ENCODE results near the gene NEURL3. TPM values are rescaled to one million over a fixed set of nuclear protein-coding genes. Genes with fewer than 3 reads are reported as not detected.

Gene NEURL3
- total RNA-seq, 3 donors from 2014 or later (not counting 1 experiment from before 2014, with no cell fraction given) = not detected

DNA sequence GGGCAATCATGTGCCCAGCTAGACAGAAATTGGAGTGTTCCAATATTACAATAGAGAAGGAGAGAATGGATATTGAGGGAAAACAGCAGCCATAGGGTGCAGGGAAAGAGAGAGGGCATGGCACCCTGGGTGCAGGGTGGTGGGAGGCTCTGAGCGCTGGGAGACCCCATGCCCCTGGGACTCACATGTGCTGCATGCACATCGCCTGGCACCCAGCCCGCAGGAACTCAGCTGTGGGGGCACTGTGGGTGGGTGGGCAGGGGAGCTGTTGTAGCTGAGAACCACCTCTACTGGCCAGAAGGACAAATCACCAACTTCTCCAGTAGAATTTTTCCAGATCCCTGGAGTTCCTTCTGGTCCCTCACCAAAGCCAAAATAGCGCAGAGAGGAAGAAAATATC lies 7.2 kb upstream of the NEURL3 start:
- Histone ChIP-seq H3K4me1 (ENCODE audit: control insufficient read depth, insufficient read depth, low read length) (peaks cover 23% of the 10 kb centered on the region), H3K27ac (ENCODE audit: low read length) (no peak overlapping the region), H3K27me3 (ENCODE audit: control insufficient read depth, insufficient read depth, low read length) (peaks cover 2% of the 10 kb centered on the region), H3K36me3 (ENCODE audit: control insufficient read depth, insufficient read depth, low read length) (no peaks in the 10 kb centered on the region), H3K9me3 (ENCODE audit: control insufficient read depth, insufficient read depth, low read length) (no peaks in the 10 kb centered on the region), H3K4me3 (ENCODE audit: low read length) (no peak overlapping the region)
- H3K4me3 Mint-ChIP-seq = no peak overlapping the region
- intact Hi-C loops (cut with micrococcal nuclease) = no loop called here
- no peaks in the 10 kb centered on the region for H3K36me3 Mint-ChIP-seq
- peaks cover 0 to 5% of the 10 kb centered on the region in 2 donors for H3K9me3 Mint-ChIP-seq
- DNase-seq = no peak
- peaks cover 23 to 24% of the 10 kb centered on the region in 2 donors for H3K4me1 Mint-ChIP-seq
- no peak overlapping the region for H3K27ac Mint-ChIP-seq
- TF ChIP-seq, protein P1, sequence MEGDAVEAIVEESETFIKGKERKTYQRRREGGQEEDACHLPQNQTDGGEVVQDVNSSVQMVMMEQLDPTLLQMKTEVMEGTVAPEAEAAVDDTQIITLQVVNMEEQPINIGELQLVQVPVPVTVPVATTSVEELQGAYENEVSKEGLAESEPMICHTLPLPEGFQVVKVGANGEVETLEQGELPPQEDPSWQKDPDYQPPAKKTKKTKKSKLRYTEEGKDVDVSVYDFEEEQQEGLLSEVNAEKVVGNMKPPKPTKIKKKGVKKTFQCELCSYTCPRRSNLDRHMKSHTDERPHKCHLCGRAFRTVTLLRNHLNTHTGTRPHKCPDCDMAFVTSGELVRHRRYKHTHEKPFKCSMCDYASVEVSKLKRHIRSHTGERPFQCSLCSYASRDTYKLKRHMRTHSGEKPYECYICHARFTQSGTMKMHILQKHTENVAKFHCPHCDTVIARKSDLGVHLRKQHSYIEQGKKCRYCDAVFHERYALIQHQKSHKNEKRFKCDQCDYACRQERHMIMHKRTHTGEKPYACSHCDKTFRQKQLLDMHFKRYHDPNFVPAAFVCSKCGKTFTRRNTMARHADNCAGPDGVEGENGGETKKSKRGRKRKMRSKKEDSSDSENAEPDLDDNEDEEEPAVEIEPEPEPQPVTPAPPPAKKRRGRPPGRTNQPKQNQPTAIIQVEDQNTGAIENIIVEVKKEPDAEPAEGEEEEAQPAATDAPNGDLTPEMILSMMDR (IDR thresholded peaks at IDR 0.05) = no peak
- WGBS (ENCODE audit: insufficient coverage) = 89% methylated on average over 4 of the region's 4 CpGs
- no peak for ATAC-seq
- peaks cover 13 to 24% of the 10 kb centered on the region in 2 donors for H3K27me3 Mint-ChIP-seq (ENCODE audit: low read depth in 2 of 2)

DNA sequence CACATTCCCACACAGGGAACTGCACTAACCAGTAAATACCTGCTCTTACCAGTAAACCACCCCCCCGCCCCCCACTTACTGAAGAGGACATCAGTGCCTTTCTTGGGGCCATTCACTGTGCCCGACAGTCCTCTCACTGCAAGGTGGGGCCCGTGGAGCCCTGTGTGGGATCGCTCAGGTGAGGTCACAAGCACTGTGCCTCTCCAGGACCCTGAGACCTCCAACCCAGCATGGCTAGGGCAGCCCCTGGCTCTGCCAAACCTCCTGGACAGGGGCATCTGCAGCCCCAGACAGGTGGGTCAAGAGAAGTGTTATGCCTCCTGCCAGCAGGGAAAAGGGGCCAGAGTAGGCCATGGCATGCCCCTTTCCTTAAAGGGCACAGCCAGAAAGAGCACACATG lies 6.7 kb upstream of the NEURL3 start:
- no peaks in the 10 kb centered on the region for H3K36me3 ChIP-seq (ENCODE audit: control insufficient read depth, insufficient read depth, low read length)
- TF ChIP-seq, protein P1 (IDR thresholded peaks at IDR 0.05) = no peak
- ATAC-seq = no peak
- intact Hi-C loops (cut with micrococcal nuclease) = no loop called here
- no peaks in the 10 kb centered on the region for H3K36me3 Mint-ChIP-seq
- H3K9me3 Mint-ChIP-seq = no peaks in the 10 kb centered on the region
- no peak overlapping the region for H3K27ac ChIP-seq (ENCODE audit: low read length)
- H3K9me3 ChIP-seq (ENCODE audit: control insufficient read depth, insufficient read depth, low read length) = no peaks in the 10 kb centered on the region
- peaks cover 23% of the 10 kb centered on the region for H3K4me1 ChIP-seq (ENCODE audit: control insufficient read depth, insufficient read depth, low read length)
- peaks cover 13 to 24% of the 10 kb centered on the region in 2 donors for H3K27me3 Mint-ChIP-seq (ENCODE audit: low read depth in 2 of 2)
- H3K4me3 ChIP-seq (ENCODE audit: low read length) = no peak overlapping the region
- peaks cover 2% of the 10 kb centered on the region for H3K27me3 ChIP-seq (ENCODE audit: control insufficient read depth, insufficient read depth, low read length)
- no peak overlapping the region for H3K4me3 Mint-ChIP-seq
- 95% methylated on average over 4 of the region's 4 CpGs for WGBS (ENCODE audit: insufficient coverage)
- no peak overlapping the region for H3K27ac Mint-ChIP-seq
- peaks cover 24% of the 10 kb centered on the region in 2 donors for H3K4me1 Mint-ChIP-seq
- DNase-seq = no peak

DNA sequence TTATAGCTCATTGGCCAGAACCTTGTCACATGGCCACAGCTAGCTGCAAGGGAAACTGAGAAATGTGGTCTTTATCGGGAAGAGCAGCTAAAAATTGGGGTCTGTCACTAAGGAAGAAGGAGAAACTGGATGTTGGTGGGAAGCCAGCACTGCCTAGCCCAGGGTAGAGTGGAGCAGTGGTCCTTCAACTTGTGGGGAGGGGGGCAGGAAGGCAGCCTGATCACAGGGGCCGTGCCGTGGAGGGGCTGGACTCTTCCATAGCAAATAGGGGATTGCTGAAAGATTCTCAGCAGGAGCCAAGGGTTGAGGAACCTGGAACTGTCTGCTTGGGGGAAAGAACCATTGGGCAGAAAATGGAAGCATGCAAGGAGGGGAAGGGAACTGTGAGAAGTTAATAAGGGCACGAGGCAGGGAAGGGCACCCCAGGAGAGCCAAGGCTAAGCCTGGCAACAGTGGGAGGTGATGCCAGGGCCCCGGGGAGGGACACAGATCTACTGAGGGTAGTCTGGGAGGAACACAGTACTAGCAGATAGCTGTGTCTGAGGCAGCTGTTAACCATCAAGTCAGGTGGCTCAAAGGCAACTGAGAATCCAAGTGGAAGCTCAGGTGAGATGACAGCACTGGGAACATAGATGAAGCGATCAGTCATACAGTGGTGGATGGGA lies 5.9 kb upstream of the NEURL3 start:
- Mint-ChIP-seq H3K9me3 (no peaks in the 10 kb centered on the region), H3K4me1 (peaks cover 24% of the 10 kb centered on the region in 2 donors), H3K36me3 (no peaks in the 10 kb centered on the region), H3K27me3 (ENCODE audit: low read depth in 2 of 2) (peaks cover 13 to 24% of the 10 kb centered on the region in 2 donors), H3K27ac (no peak overlapping the region), H3K4me3 (no peak overlapping the region)
- intact Hi-C loops (cut with micrococcal nuclease) = no loop called here
- H3K9me3 ChIP-seq (ENCODE audit: control insufficient read depth, insufficient read depth, low read length) = no peaks in the 10 kb centered on the region
- no peak for DNase-seq
- no peak overlapping the region for H3K27ac ChIP-seq (ENCODE audit: low read length)
- peaks cover 2% of the 10 kb centered on the region for H3K27me3 ChIP-seq (ENCODE audit: control insufficient read depth, insufficient read depth, low read length)
- 90% methylated on average over 6 of the region's 6 CpGs for WGBS (ENCODE audit: insufficient coverage)
- peaks cover 23% of the 10 kb centered on the region for H3K4me1 ChIP-seq (ENCODE audit: control insufficient read depth, insufficient read depth, low read length)
- no peak overlapping the region for H3K4me3 ChIP-seq (ENCODE audit: low read length)
- H3K36me3 ChIP-seq (ENCODE audit: control insufficient read depth, insufficient read depth, low read length) = no peaks in the 10 kb centered on the region
- TF ChIP-seq, protein P1 (IDR thresholded peaks at IDR 0.05) = no peak
- no peak for ATAC-seq

DNA sequence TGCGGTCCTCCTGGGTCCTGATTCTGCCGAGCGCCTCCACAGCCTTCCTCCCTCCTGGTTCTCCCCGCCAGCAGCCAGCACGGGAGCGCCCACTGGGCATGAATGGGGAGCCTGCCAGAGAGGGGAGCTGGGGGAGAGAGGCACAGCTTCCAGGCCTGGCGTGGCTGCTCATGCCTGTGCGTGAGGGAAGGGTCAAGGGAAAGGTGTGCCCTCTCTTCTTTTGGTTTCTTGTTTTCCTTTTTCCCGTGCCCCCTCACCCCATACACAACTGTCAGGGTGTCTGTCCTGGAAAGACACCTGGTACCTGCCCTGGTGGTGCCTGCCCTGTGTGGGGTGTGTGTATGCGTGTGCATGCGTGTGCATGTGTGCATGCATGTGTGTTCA lies 4.7 kb upstream of the NEURL3 start:
- no peaks in the 10 kb centered on the region for H3K36me3 Mint-ChIP-seq
- no peak overlapping the region for H3K4me3 Mint-ChIP-seq
- 59% methylated on average over 10 of the region's 11 CpGs for WGBS (ENCODE audit: insufficient coverage)
- no peak overlapping the region for H3K4me3 ChIP-seq (ENCODE audit: low read length)
- no peaks in the 10 kb centered on the region for H3K9me3 ChIP-seq (ENCODE audit: control insufficient read depth, insufficient read depth, low read length)
- no peaks in the 10 kb centered on the region for H3K9me3 Mint-ChIP-seq
- intact Hi-C loops (cut with micrococcal nuclease) = loop anchor here (1.0 to 10.0 kb wide), 4 partner anchors 23 to 485 kb away; partner anchors contain the start of genes CIAO1 and TMEM127
- peaks cover 24% of the 10 kb centered on the region in 2 donors for H3K4me1 Mint-ChIP-seq
- no peak overlapping the region for H3K27ac ChIP-seq (ENCODE audit: low read length)
- peaks cover 23% of the 10 kb centered on the region for H3K4me1 ChIP-seq (ENCODE audit: control insufficient read depth, insufficient read depth, low read length)
- H3K27me3 ChIP-seq (ENCODE audit: control insufficient read depth, insufficient read depth, low read length) = peaks cover 2% of the 10 kb centered on the region
- H3K27me3 Mint-ChIP-seq (ENCODE audit: low read depth in 2 of 2) = peaks cover 13 to 21% of the 10 kb centered on the region in 2 donors
- no peaks in the 10 kb centered on the region for H3K36me3 ChIP-seq (ENCODE audit: control insufficient read depth, insufficient read depth, low read length)
- DNase-seq (no peak), ATAC-seq (no peak)
- TF ChIP-seq, protein P1 (IDR thresholded peaks at IDR 0.05) = no peak
- no peak overlapping the region for H3K27ac Mint-ChIP-seq
